Endothelial cell of umbilical vein (primary cell): ENCODE data around the gene DIS3L2. TPM values are rescaled to one million over a fixed set of nuclear protein-coding genes. Genes with fewer than 3 reads are reported as not detected.

ENCODE experiments used
- BruUV-seq: library from RNA; stranded (reverse); fragments of 400-500 nt; replicated peaks from 2 replicates; lab custom pipeline; 2021; lab: Mats Ljungman, UMichigan
- CTCF ChIA-PET: fragments of 300-600, 350-600 bp; sonication (Branson Sonifier 250); formaldehyde crosslinking; loops from one replicate; lab custom pipeline; 2021; ENCODE audit warnings: antibody characterized with exemption, inconsistent platforms; lab: Charles Lee
- POLR2A ChIA-PET: fragments of 300-600, 350-600 bp; sonication (Branson Sonifier 250); formaldehyde crosslinking; loops from one replicate; lab custom pipeline; 2021; ENCODE audit warnings: antibody characterized with exemption, inconsistent platforms; lab: Charles Lee
- DNase-seq: peaks from one replicate; pipeline ENCODE4 v3.0.0-alpha.2; 2011; ENCODE audit warnings: low read depth, low spot score
- FAIRE-seq: peaks from 2 replicates; lab custom pipeline; 2011; peaks lifted over from hg19 to GRCh38; lab: Jason Lieb, UNC
- H2AFZ ChIP-seq: 2 replicates; pipeline ENCODE4 v1.6.0; 2012; ENCODE audit warnings: low read depth, low read length, control low read depth, inconsistent platforms
- H3K27ac ChIP-seq: 2 replicates; pipeline ENCODE4 v1.5.1; 2011; ENCODE audit warnings: low read depth, mild to moderate bottlenecking, control low read depth, low read length, moderate library complexity; ENCODE audit not compliant: insufficient read depth
- H3K27me3 ChIP-seq, 2 experiments: 2 replicates each; pipeline versions ENCODE4 v1.6.0 to v1.6.1; 2011; ENCODE audit warnings: low read length in 2 of 2, mixed read lengths in 1 of 2; ENCODE audit not compliant: control insufficient read depth in 2 of 2, insufficient read depth in 2 of 2
- H3K36me3 ChIP-seq, 2 experiments: 2 replicates in 1 of 2; 3 replicates in 1 of 2; pipeline ENCODE4 v1.5.1; 2011; ENCODE audit warnings: low read length in 2 of 2, mild to moderate bottlenecking in 1 of 2, moderate library complexity in 1 of 2; ENCODE audit not compliant: control insufficient read depth in 2 of 2, insufficient read depth in 2 of 2; ENCODE audit errors: extremely low read depth in 1 of 2
- H3K4me1 ChIP-seq: 3 replicates; pipeline ENCODE4 v1.5.1; 2011; ENCODE audit warnings: mild to moderate bottlenecking, low read length; ENCODE audit not compliant: control insufficient read depth, insufficient read depth; ENCODE audit errors: extremely low read depth
- H3K4me2 ChIP-seq: 2 replicates; pipeline ENCODE4 v1.6.1; 2011; ENCODE audit warnings: low read length, control low read depth, mixed read lengths; ENCODE audit not compliant: insufficient read depth
- H3K4me3 ChIP-seq, 3 experiments: fragments of 200-600 bp in 1 of 3; sonication (generic), shearing (Covaris generic) in 1 of 3; replicated peaks in 1 of 3; 2 replicates each; pipeline ENCODE4 v1.5.1; 2011 to 2016; ENCODE audit warnings: control low read depth in 3 of 3, low read length in 3 of 3, mild to moderate bottlenecking in 2 of 3, inconsistent platforms in 1 of 3, low read depth in 1 of 3, moderate library complexity in 1 of 3; ENCODE audit not compliant: insufficient read depth in 1 of 3
- H3K79me2 ChIP-seq: 2 replicates; pipeline ENCODE4 v1.6.0; 2012; ENCODE audit warnings: low read length, inconsistent platforms; ENCODE audit not compliant: control insufficient read depth, insufficient read depth
- H3K9ac ChIP-seq: replicated peaks from 2 replicates; pipeline ENCODE3; 2011; ENCODE audit warnings: low read length, control low read depth; ENCODE audit not compliant: insufficient read depth; ENCODE audit errors: extremely low read depth
- H3K9me1 ChIP-seq: replicated peaks from 3 replicates; pipeline ENCODE4 v1.6.0; 2011; ENCODE audit warnings: mild to moderate bottlenecking, low read length; ENCODE audit not compliant: control insufficient read depth, insufficient read depth; ENCODE audit errors: extremely low read depth
- H3K9me3 ChIP-seq: replicated peaks from 2 replicates; pipeline ENCODE4 v1.5.1; 2012; ENCODE audit warnings: low read length, inconsistent platforms; ENCODE audit not compliant: control insufficient read depth, insufficient read depth
- H4K20me1 ChIP-seq: replicated peaks from 2 replicates; pipeline ENCODE3; 2011; ENCODE audit warnings: mild to moderate bottlenecking, low read length; ENCODE audit not compliant: control insufficient read depth, insufficient read depth; ENCODE audit errors: extremely low read depth
- CTCF ChIP-seq, 2 donors: IDR thresholded peaks; 1 replicate in 1 of 2; 2 replicates in 1 of 2; pipeline ENCODE4 v1.5.1; 2011; ENCODE audit warnings: low read length in 2 of 2, mild to moderate bottlenecking in 2 of 2, moderate library complexity in 2 of 2, control low read depth in 1 of 2, inconsistent platforms in 1 of 2, low read depth in 1 of 2; ENCODE audit not compliant: insufficient read depth in 1 of 2; ENCODE audit errors: extremely low read depth in 1 of 2
- EZH2 ChIP-seq: IDR thresholded peaks from 2 replicates; pipeline ENCODE4 v1.6.1; 2012; ENCODE audit warnings: borderline replicate concordance, low read depth, mild to moderate bottlenecking, moderate library complexity, low read length, inconsistent platforms; ENCODE audit not compliant: severe bottlenecking
- FOS ChIP-seq: IDR thresholded peaks from 2 replicates; pipeline ENCODE4 v1.6.1; 2011; ENCODE audit warnings: mild to moderate bottlenecking, low read length, moderate library complexity, borderline replicate concordance; ENCODE audit not compliant: insufficient read depth
- GATA2 ChIP-seq: IDR thresholded peaks from 2 replicates; pipeline ENCODE4 v1.7.0; 2011; ENCODE audit warnings: low read depth, mild to moderate bottlenecking, moderate library complexity, mixed read lengths, low read length; ENCODE audit not compliant: insufficient read length, insufficient read depth
- JUN ChIP-seq: IDR thresholded peaks from 2 replicates; pipeline ENCODE4 v1.6.1; 2011; ENCODE audit warnings: borderline replicate concordance, low read depth; ENCODE audit not compliant: insufficient read length, insufficient read depth
- MAX ChIP-seq: IDR thresholded peaks from 2 replicates; pipeline ENCODE4 v1.6.1; 2011; ENCODE audit not compliant: insufficient read depth, insufficient read length
- MYC ChIP-seq: IDR thresholded peaks from one replicate; pipeline ENCODE4 v1.6.1; 2011; ENCODE audit warnings: mild to moderate bottlenecking, low read depth, low read length
- POLR2A ChIP-seq: IDR thresholded peaks from 2 replicates; pipeline ENCODE4 v1.6.1; 2012; ENCODE audit warnings: low read depth, mild to moderate bottlenecking, control low read depth, low read length
- POLR2AphosphoS5 ChIP-seq: IDR thresholded peaks from 2 replicates; pipeline ENCODE4 v1.6.1; 2012; ENCODE audit warnings: low read depth, mild to moderate bottlenecking, control low read depth, low read length, moderate library complexity; ENCODE audit not compliant: insufficient read depth
- dilution Hi-C: fragments of 300-500 bp; cut with MboI; formaldehyde crosslinking; loops from one replicate; pipeline ENCODE4 v1.15.0; 2019; ENCODE audit warnings: low sequenced_read_pairs; ENCODE audit not compliant: extremely low pct_ligation_motif_present
- intact Hi-C: fragments of 100-400 bp; cut with micrococcal nuclease; formaldehyde crosslinking; loops from one replicate; pipeline ENCODE4 v1.10.0; 2022
- polyA plus RNA-seq, 4 experiments: library from polyadenylated mRNA; depleted of rRNA in 3 of 4; stranded (reverse) in 3 of 4; unstranded in 1 of 4; fragments of >200 nt; gene quantifications; 2 replicates each; pipeline versions ENCODE4 v1.2.1 to v1.2.3, GENCODE V29; 2011 to 2012; ENCODE audit warnings: missing spikeins in 1 of 4
- total RNA-seq: library from RNA; stranded (reverse); gene quantifications from 2 replicates; pipeline ENCODE4 v1.2.3, GENCODE V29; 2021

DIS3L2 gene
- total and polyA plus RNA-seq, 2 donors (not counting 3 experiments of a cell fraction or from before 2014, with no cell fraction given): 14.6 to 31.2 TPM

- FAIRE-seq (no peak), DNase-seq (no peak)
- TF ChIP-seq MAX (no peak), CTCF (IDR thresholded peaks at IDR 0.05; ENCODE audit: extremely low read depth in 1 of 2, insufficient read depth in 1 of 2, low read depth in 1 of 2, low read length in 2 of 2) (no peak), EZH2 (no peak), JUN (no peak), POLR2A (no peak), POLR2AphosphoS5 (no peak), FOS (no peak), MYC (no peak), GATA2 (no peak)
- H3K36me3 ChIP-seq: no peaks in the 10 kb centered on the region
- ChIA-PET CTCF (interaction anchor here (0.7 to 1.6 kb wide), 3 partner anchors 14 to 21 kb away, joined by 3 to 5 read pairs (median 3); no protein-coding TSS in a partner anchor), POLR2A (no interaction called here)
- no peaks in the 10 kb centered on the region for H3K9me3 ChIP-seq
- H3K9me1 ChIP-seq: no peaks in the 10 kb centered on the region
- H3K9ac ChIP-seq: no peak overlapping the region
- H3K27me3 ChIP-seq: no peaks in the 10 kb centered on the region
- H4K20me1 ChIP-seq: no peaks in the 10 kb centered on the region
- no peaks in the 10 kb centered on the region for H3K4me1 ChIP-seq
- H3K4me2 ChIP-seq: no peak overlapping the region
- intact Hi-C loops (no loop called here), dilution Hi-C loops (no loop called here)
- no peak overlapping the region for H2AFZ ChIP-seq
- no TSS peak for BruUV-seq
- no peak overlapping the region for H3K27ac ChIP-seq
- no peak overlapping the region for H3K4me3 ChIP-seq
- no peaks in the 10 kb centered on the region for H3K79me2 ChIP-seq
Observed at GRCh38 chr2:232276733-232277313, 315.3 kb downstream of the DIS3L2 start.
